ENCODE measurements around the gene NXPE4. TPM values are rescaled to one million over a fixed set of nuclear protein-coding genes. Genes with fewer than 3 reads are reported as not detected.

Gene NXPE4
- total RNA-seq, 1 donor, result not detected

GRCh38 chr11:114556135-114556534, 39.5 kb downstream of the NXPE4 start:
- H3K4me3 ChIP-seq (ENCODE audit: low read length), result no peak overlapping the region

GRCh38 chr11:114553642-114554041, 41.9 kb downstream of the NXPE4 start:
- Histone ChIP-seq H3K4me1 (ENCODE audit: insufficient read depth, low read length) (no peaks in the 10 kb centered on the region), H3K27me3 (ENCODE audit: insufficient read depth, low read length) (no peaks in the 10 kb centered on the region), H3K9me3 (ENCODE audit: low read depth, low read length) (no peaks in the 10 kb centered on the region), H3K4me3 (ENCODE audit: low read length) (no peak overlapping the region)

More at GRCh38 chr11:114556135-114556534, 39.5 kb downstream of the NXPE4 start:
- Histone ChIP-seq H3K9me3 (ENCODE audit: low read depth, low read length) (no peaks in the 10 kb centered on the region), H3K4me1 (ENCODE audit: insufficient read depth, low read length) (no peaks in the 10 kb centered on the region), H3K27me3 (ENCODE audit: insufficient read depth, low read length) (no peaks in the 10 kb centered on the region)

GRCh38 chr11:114551060-114551459, 44.5 kb downstream of the NXPE4 start:
- no peaks in the 10 kb centered on the region for H3K4me1 ChIP-seq (ENCODE audit: insufficient read depth, low read length)
- no peaks in the 10 kb centered on the region for H3K27me3 ChIP-seq (ENCODE audit: insufficient read depth, low read length)
- H3K9me3 ChIP-seq (ENCODE audit: low read depth, low read length), result no peaks in the 10 kb centered on the region

GRCh38 chr11:114525682-114526081, 69.9 kb downstream of the NXPE4 start:
- H3K27me3 ChIP-seq (ENCODE audit: insufficient read depth, low read length), result no peaks in the 10 kb centered on the region
- no peaks in the 10 kb centered on the region for H3K9me3 ChIP-seq (ENCODE audit: low read depth, low read length)
- no peaks in the 10 kb centered on the region for H3K4me1 ChIP-seq (ENCODE audit: insufficient read depth, low read length)
- H3K4me3 ChIP-seq (ENCODE audit: low read length), result no peak overlapping the region

More at GRCh38 chr11:114551060-114551459, 44.5 kb downstream of the NXPE4 start:
- H3K4me3 ChIP-seq (ENCODE audit: low read length), result no peak overlapping the region

- no peaks in the 10 kb centered on the region for H3K9me3 ChIP-seq (ENCODE audit: low read depth, low read length)
- no peaks in the 10 kb centered on the region for H3K4me1 ChIP-seq (ENCODE audit: insufficient read depth, low read length)
- no peak overlapping the region for H3K4me3 ChIP-seq (ENCODE audit: low read length)
- H3K27me3 ChIP-seq (ENCODE audit: insufficient read depth, low read length), result no peaks in the 10 kb centered on the region
Observed at GRCh38 chr11:114524122-114524521, 71.5 kb downstream of the NXPE4 start.

GRCh38 chr11:114522818-114523217, 72.8 kb downstream of the NXPE4 start:
- no peaks in the 10 kb centered on the region for H3K9me3 ChIP-seq (ENCODE audit: low read depth, low read length)
- H3K4me3 ChIP-seq (ENCODE audit: low read length), result no peak overlapping the region
- no peaks in the 10 kb centered on the region for H3K27me3 ChIP-seq (ENCODE audit: insufficient read depth, low read length)
- no peaks in the 10 kb centered on the region for H3K4me1 ChIP-seq (ENCODE audit: insufficient read depth, low read length)

Other genes with a start within 250 kb of the NXPE4 start
- gene C11orf71, start 195.3 kb downstream of the NXPE4 start, total RNA-seq, result 8.8 TPM
- 98.5 TPM for gene RBM7, start 195.1 kb downstream of the NXPE4 start, total RNA-seq
- 23.7 TPM for gene REXO2, start 156.3 kb downstream of the NXPE4 start, total RNA-seq
- gene NXPE1, start 35.9 kb downstream of the NXPE4 start, total RNA-seq, result not detected
- not detected for gene NXPE2, start 82.7 kb upstream of the NXPE4 start, total RNA-seq